HCT116 (cell line): ENCODE results near the gene PXDN. TPM values are rescaled to one million over a fixed set of nuclear protein-coding genes. Genes with fewer than 3 reads are reported as not detected.

ENCODE experiments used
- ATAC-seq: fragments of 200-7000 bp; cut with Tn5 transposase; 2 replicates; pipeline ENCODE4 v1.9.1; 2020; ENCODE audit warnings: mild to moderate bottlenecking, moderate library complexity
- BruUV-seq: library from RNA; stranded (reverse); fragments of 400-500 nt; replicated peaks from 2 replicates; lab custom pipeline; 2021; lab: Mats Ljungman, UMichigan
- CTCF ChIA-PET: fragments of 300-600 bp; sonication (Branson Sonifier 250); formaldehyde crosslinking; loops from one replicate; lab custom pipeline; 2021; ENCODE audit warnings: antibody characterized with exemption; lab: Charles Lee
- POLR2A ChIA-PET: fragments of 300-600, 350-600 bp; sonication (Branson Sonifier 250); formaldehyde crosslinking; loops from one replicate; lab custom pipeline; 2021; ENCODE audit warnings: antibody characterized with exemption; lab: Charles Lee
- RAD21 ChIA-PET, 2 experiments: fragments of 300-600 bp; sonication (Branson Sonifier 250); formaldehyde crosslinking; loops; one replicate each; lab custom pipeline; 2023; ENCODE audit warnings: low total read pairs in 2 of 2; ENCODE audit not compliant: uncharacterized antibody in 2 of 2, unreplicated experiment in 2 of 2, low non-redundant PET in 1 of 2; lab: Charles Lee
- DNase-seq: peaks from one replicate; pipeline ENCODE4 v3.0.0-alpha.2; 2010; ENCODE audit warnings: low read depth, low spot score
- H2AFZ ChIP-seq: fragments of 200-600 bp; shearing (Covaris generic), sonication (generic); 2 replicates; pipeline ENCODE4 v1.6.1; 2017; ENCODE audit warnings: low read depth, mixed run types, mixed read lengths, antibody characterized with exemption, low read length; ENCODE audit not compliant: poor library complexity, severe bottlenecking
- H3K27ac ChIP-seq: 2 replicates; pipeline ENCODE4 v1.5.1; 2012; ENCODE audit warnings: low read depth, low read length
- H3K27me3 ChIP-seq: fragments of 200-600 bp; sonication (generic); 2 replicates; pipeline ENCODE4 v1.6.1; 2016; ENCODE audit warnings: mixed run types, low read length, mixed read lengths; ENCODE audit not compliant: insufficient read depth
- H3K36me3 ChIP-seq, 2 experiments: fragments of 200-500 bp in 1 of 2; fragments of 200-600 bp in 1 of 2; sonication (Bioruptor generic) in 1 of 2; sonication (generic) in 1 of 2; 2 replicates each; pipeline versions ENCODE4 v1.5.1 to v1.6.1; 2014 to 2016; ENCODE audit warnings: low read length in 2 of 2, inconsistent platforms in 1 of 2, mixed read lengths in 1 of 2, mixed run types in 1 of 2; ENCODE audit not compliant: insufficient read depth in 2 of 2, control insufficient read depth in 1 of 2
- H3K4me1 ChIP-seq, 2 experiments: fragments of 200-600 bp in 1 of 2; sonication (generic) in 1 of 2; 2 replicates each; pipeline versions ENCODE4 v1.5.1 to v1.6.1; 2012 to 2017; ENCODE audit warnings: low read length in 2 of 2, inconsistent platforms in 1 of 2, mild to moderate bottlenecking in 1 of 2, mixed read lengths in 1 of 2, mixed run types in 1 of 2, moderate library complexity in 1 of 2; ENCODE audit not compliant: insufficient read depth in 2 of 2, control insufficient read depth in 1 of 2
- H3K4me2 ChIP-seq: fragments of 200-600 bp; sonication (generic); 2 replicates; pipeline ENCODE4 v1.6.1; 2017; ENCODE audit warnings: mixed run types, low read length, mixed read lengths
- H3K4me3 ChIP-seq, 2 experiments: fragments of 200-600 bp in 1 of 2; sonication (generic) in 1 of 2; replicated peaks in 1 of 2; 2 replicates each; pipeline ENCODE4 v1.5.1; 2011 to 2016; ENCODE audit warnings: low read length in 2 of 2, control low read depth in 1 of 2, low read depth in 1 of 2, mild to moderate bottlenecking in 1 of 2, mixed read lengths in 1 of 2, mixed run types in 1 of 2
- H3K79me2 ChIP-seq: fragments of 200-600 bp; sonication (generic); 2 replicates; pipeline ENCODE4 v1.6.1; 2017; ENCODE audit warnings: mild to moderate bottlenecking, mixed run types, low read length, moderate library complexity, mixed read lengths; ENCODE audit not compliant: insufficient read depth
- H3K9ac ChIP-seq: fragments of 200-600 bp; sonication (generic); 2 replicates; pipeline ENCODE4 v1.6.1; 2016; ENCODE audit warnings: low read length, mixed read lengths
- H3K9me2 ChIP-seq: fragments of 200-600 bp; sonication (generic), shearing (Covaris generic); 2 replicates; pipeline ENCODE4 v1.6.1; 2017; ENCODE audit warnings: mixed run types, mild to moderate bottlenecking, moderate library complexity; ENCODE audit not compliant: insufficient read depth
- H3K9me3 ChIP-seq, 2 experiments: fragments of 200-500 bp in 1 of 2; fragments of 200-600 bp in 1 of 2; sonication (Bioruptor generic) in 1 of 2; sonication (generic) in 1 of 2; 2 replicates each; pipeline ENCODE4 v1.6.1; 2014 to 2017; ENCODE audit warnings: low read length in 2 of 2, mixed read lengths in 2 of 2, inconsistent platforms in 1 of 2, low read depth in 1 of 2, mild to moderate bottlenecking in 1 of 2, mixed run types in 1 of 2, moderate library complexity in 1 of 2; ENCODE audit not compliant: control insufficient read depth in 1 of 2, insufficient read depth in 1 of 2
- H4K20me1 ChIP-seq: fragments of 200-600 bp; sonication (generic), shearing (Covaris generic); 2 replicates; pipeline ENCODE4 v1.6.1; 2017; ENCODE audit warnings: mixed run types, mild to moderate bottlenecking, moderate library complexity; ENCODE audit not compliant: insufficient read depth
- CTCF ChIP-seq, 3 experiments: fragments of 200-600 bp in 1 of 3; sonication (generic) in 1 of 3; IDR thresholded peaks in 2 of 3; conservative IDR thresholded peaks in 1 of 3; 2 replicates each; pipeline ENCODE4 v1.5.1; 2012 to 2017; ENCODE audit warnings: low read depth in 2 of 3, low read length in 2 of 3, antibody characterized with exemption in 1 of 3, borderline replicate concordance in 1 of 3, control low read depth in 1 of 3, mild to moderate bottlenecking in 1 of 3, mixed read lengths in 1 of 3, mixed run types in 1 of 3, moderate library complexity in 1 of 3; ENCODE audit not compliant: insufficient read depth in 1 of 3
- ELF1 ChIP-seq: IDR thresholded peaks from 2 replicates; pipeline ENCODE4 v1.6.1; 2012; ENCODE audit warnings: low read depth, borderline replicate concordance
- RAD21 ChIP-seq: IDR thresholded peaks from 2 replicates; pipeline ENCODE4 v1.6.1; 2012; ENCODE audit warnings: low read depth, mild to moderate bottlenecking
- intact Hi-C: fragments of 100-400 bp; cut with micrococcal nuclease; formaldehyde crosslinking; loops from 2 replicates; pipeline ENCODE4 v1.10.0; 2022
- total RNA-seq: library from RNA; stranded (reverse); gene quantifications from one replicate; pipeline ENCODE4 v1.2.1, GENCODE V29; 2021; ENCODE audit not compliant: unreplicated experiment

The PXDN gene
- total RNA-seq, 1 experiment from 2014 or later = 10.7 TPM

GRCh38 chr2:1750933-1751766, 6.8 kb upstream of the PXDN start:
- no peaks in the 10 kb centered on the region for H4K20me1 ChIP-seq
- H3K9me3 ChIP-seq = no peaks in the 10 kb centered on the region
- H3K79me2 ChIP-seq = no peaks in the 10 kb centered on the region
- H3K4me1 ChIP-seq = no peaks in the 10 kb centered on the region; a peak in 1 of 4 replicates
- ChIA-PET POLR2A (no interaction called here), RAD21 (interaction anchor here in 1 of 2 experiments (0.6 to 1.2 kb wide), 3 partner anchors 158 to 475 kb away, joined by 3 to 7 read pairs (median 4); no protein-coding TSS in a partner anchor), CTCF (interaction anchor here (0.7 to 1.9 kb wide), 9 partner anchors 10 to 200 kb away, joined by 3 to 15 read pairs (median 3); no protein-coding TSS in a partner anchor)
- DNase-seq = peak; percentile 42
- no peak overlapping the region for H3K27ac ChIP-seq
- BruUV-seq = no TSS peak
- no peak overlapping the region for H2AFZ ChIP-seq
- TF ChIP-seq CTCF (IDR thresholded peaks at IDR 0.05 in 2 of 3, conservative IDR thresholded peaks at IDR 0.05 in 1 of 3; ENCODE audit: borderline replicate concordance in 1 of 3, insufficient read depth in 1 of 3, low read depth in 2 of 3, low read length in 2 of 3) (peak; percentile 42 to 87 (median 77)), RAD21 (peak; percentile 60), ELF1 (no peak)
- 0 out of 2 replicates have a peak, but pooled peaks cover 5% of the 10 kb centered on the region for H3K27me3 ChIP-seq
- H3K9ac ChIP-seq = no peak overlapping the region
- H3K4me2 ChIP-seq = no peak overlapping the region; the same call in 1 of the 2 replicates
- intact Hi-C loops = loop anchor here (2.0 to 5.0 kb wide), 2 partner anchors 18 to 159 kb away; no protein-coding TSS in a partner anchor
- no peaks in the 10 kb centered on the region for H3K36me3 ChIP-seq
- peak; percentile 94 for ATAC-seq
- H3K9me2 ChIP-seq = no peaks in the 10 kb centered on the region
- H3K4me3 ChIP-seq = no peak overlapping the region
